Aorta (tissue), 5 donors: Measurements from ENCODE around the gene PWP1. TPM values are rescaled to one million over a fixed set of nuclear protein-coding genes. Genes with fewer than 3 reads are reported as not detected.

Source experiments
- ATAC-seq: fragments of 200-7000 bp; cut with Tn5 transposase; one replicate; pipeline ENCODE4 v1.9.1; 2022; ENCODE audit warnings: moderate library complexity; ENCODE audit not compliant: low FRiP score
- DNase-seq, 2 donors: peaks; one replicate each; pipeline ENCODE4 v3.0.0-alpha.2; 2020
- H3K27ac ChIP-seq, 2 donors: one replicate each; pipeline ENCODE4 v1.5.1; 2013; ENCODE audit warnings: low read length in 2 of 2, mild to moderate bottlenecking in 2 of 2, moderate library complexity in 2 of 2, control low read depth in 1 of 2, inconsistent platforms in 1 of 2, low read depth in 1 of 2
- H3K27me3 ChIP-seq, 2 donors: one replicate each; pipeline ENCODE4 v1.6.1; 2013; ENCODE audit warnings: control low read depth in 1 of 2, low read length in 1 of 2, mild to moderate bottlenecking in 1 of 2, moderate library complexity in 1 of 2; ENCODE audit not compliant: insufficient read depth in 2 of 2, control insufficient read depth in 1 of 2
- H3K36me3 ChIP-seq, 2 donors: one replicate each; pipeline ENCODE4 v1.6.1; 2013; ENCODE audit warnings: control low read depth in 1 of 2, low read length in 1 of 2, mild to moderate bottlenecking in 1 of 2; ENCODE audit not compliant: insufficient read depth in 2 of 2, control insufficient read depth in 1 of 2
- H3K4me1 ChIP-seq, 2 donors: one replicate each; pipeline ENCODE4 v1.6.1; 2013; ENCODE audit warnings: low read length in 2 of 2, control low read depth in 1 of 2, mild to moderate bottlenecking in 1 of 2, moderate library complexity in 1 of 2; ENCODE audit not compliant: insufficient read depth in 2 of 2, control insufficient read depth in 1 of 2
- H3K4me3 ChIP-seq, 2 donors: one replicate each; pipeline ENCODE4 v1.5.1; 2013; ENCODE audit warnings: low read length in 2 of 2, control low read depth in 1 of 2, mild to moderate bottlenecking in 1 of 2
- H3K9me3 ChIP-seq: one replicate; pipeline ENCODE4 v1.6.1; 2013; ENCODE audit warnings: mild to moderate bottlenecking, low read length; ENCODE audit not compliant: control insufficient read depth
- WGBS, 2 donors: extraction: QIAGEN DNeasy Blood & Tissue Kit; methylation state at CpG; one replicate each; pipeline ENCODE4 v1.1.7; 2013; 5-methylcytosine and 5-hydroxymethylcytosine counted together
- intact Hi-C, 2 donors: fragments of 100-400 bp; cut with DNase I; formaldehyde crosslinking; loops; one replicate each; pipeline versions ENCODE4 v1.14.2 to v1.15.0; 2022
- long read RNA-seq, 2 donors: library from polyadenylated mRNA; unstranded; transcript quantifications; one replicate each; pipeline ENCODE4 v2.0.0, GENCODE V29; 2020 to 2021
- polyA plus RNA-seq, 2 donors: library from polyadenylated mRNA; stranded (reverse); fragments of 200-250 nt; gene quantifications; one replicate each; pipeline ENCODE4 v1.2.3, GENCODE V29; 2013
- total RNA-seq, 2 donors: library from RNA; stranded (reverse); fragmentation: NEBNext Ultra II Directional; extraction: Animal tissue kit (Norgen Biotek cat#: 25700); gene quantifications; one replicate each; pipeline ENCODE4 v1.2.1, GENCODE V29; 2021
- donor health status: healthy with polysubstance abuse.
- donor health status: Bipolar disorder and iron deficiency.
- donor health status: DM: no; HTN: no; CAD: no.
- donor health status: DM: no; HTN: no; CAD: no.
- donor health status: DM: yes; HTN: yes; CAD: no.

The PWP1 gene
- total RNA-seq (10 to 100 TPM; 23.6 to 27.6 TPM), polyA plus RNA-seq (10 to 100 TPM; 23.3 to 40.1 TPM)
- long read RNA-seq, donor 1, transcript PWP1-201 (15 exons, 2,621 nt), result major isoform, 67 of 106 reads
- long read RNA-seq, donor 1, partial matches to known transcripts, result 28 of 106 reads
- long read RNA-seq, donor 1, other reads (novel, unspliced or antisense), result 11 of 106 reads
- long read RNA-seq, donor 2, transcript PWP1-201 (15 exons, 2,621 nt), result major isoform, 23 of 34 reads
- long read RNA-seq, donor 2, partial matches to known transcripts, result 6 of 34 reads
- long read RNA-seq, donor 2, other reads (novel, unspliced or antisense), result 5 of 34 reads

DNA sequence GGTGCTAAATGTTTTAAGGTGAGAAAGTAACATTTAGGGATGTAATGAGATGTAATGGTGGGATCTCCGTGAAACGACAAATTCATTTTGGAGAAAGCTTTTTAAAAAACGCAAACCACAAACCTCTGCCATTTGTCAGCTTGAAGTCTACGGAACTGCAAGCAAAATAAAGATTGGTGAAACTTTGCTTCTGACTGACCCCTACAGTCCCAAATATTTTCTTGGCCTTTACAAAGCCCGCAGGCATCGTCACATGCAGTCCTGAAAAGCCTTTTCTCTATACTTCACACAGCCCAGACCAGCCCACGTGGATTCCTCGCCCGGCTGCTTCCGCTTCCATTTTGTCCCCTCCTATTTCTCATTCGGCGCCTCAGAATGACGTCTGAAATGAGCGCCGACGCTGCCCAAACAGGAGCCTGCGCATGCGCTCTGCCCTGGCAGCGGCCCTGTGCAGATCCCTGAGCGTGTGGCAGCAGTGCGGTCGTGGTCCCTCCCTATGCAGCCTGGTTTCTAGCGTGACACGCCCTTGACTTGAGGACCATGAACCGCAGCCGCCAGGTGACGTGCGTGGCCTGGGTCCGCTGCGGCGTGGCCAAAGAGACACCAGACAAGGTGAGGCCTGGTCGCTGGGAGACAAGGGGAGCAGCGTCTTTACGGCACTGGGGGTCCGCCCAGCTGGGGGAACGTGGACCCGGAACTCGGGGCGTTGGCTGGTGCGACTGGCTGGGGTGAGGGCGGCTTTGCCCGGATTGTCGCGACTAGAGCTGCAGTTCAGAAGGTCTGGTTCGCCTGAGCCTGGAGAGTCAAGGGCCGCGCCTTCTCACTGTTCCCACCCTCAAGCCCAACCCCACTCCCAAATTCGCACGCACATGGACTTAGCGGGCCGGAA, at the start of gene PWP1:
Gene PWP1 (plus strand): TSS at position 440 of the 889 bp plus-strand sequence. CDS start 101 bp downstream, at position 541.
- DNase-seq, result peak; percentile 97 to 98
- Histone ChIP-seq H3K27ac (peak within 1 kb of the TSS in 1 of 2 donors; percentile 1), H3K27me3 (no peaks in the 10 kb centered on the region), H3K4me1 (no peaks in the 10 kb centered on the region), H3K9me3 (no peaks in the 10 kb centered on the region), H3K4me3 (peak within 1 kb of the TSS; percentile 77 to 83), H3K36me3 (peaks cover 0 to 2% of the 10 kb centered on the region in 2 donors)
- WGBS, 2 donors, result 0 to 1% methylated on average over 51 of the region's 51 CpGs
- intact Hi-C loops, result loop anchor here (2.0 to 5.0 kb wide), 2 partner anchors 72 to 75 kb away; partner anchors contain the start of gene PRDM4 (in 1 of the 2)
- ATAC-seq, result peak; percentile 98

DNA sequence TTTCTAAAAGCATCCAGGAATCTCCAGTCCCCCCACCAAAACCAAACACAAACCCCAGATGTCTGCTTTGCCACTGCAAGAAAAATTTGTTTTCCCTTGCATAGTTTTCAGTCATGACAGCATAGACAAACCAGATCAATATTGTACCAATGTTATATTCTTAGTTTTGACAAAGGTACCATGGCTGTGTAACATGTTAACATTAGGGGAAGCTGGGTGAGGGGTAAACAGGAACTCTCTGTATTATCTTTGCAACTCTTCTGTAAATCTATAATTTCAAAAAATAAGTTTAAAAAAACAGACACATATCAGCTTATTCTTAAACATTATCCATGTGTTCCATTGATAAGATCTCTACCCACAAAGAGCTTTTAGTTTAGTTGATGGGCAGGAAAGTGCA, 44.4 kb upstream of the PWP1 start:
- no peaks in the 10 kb centered on the region for H3K27me3 ChIP-seq
- intact Hi-C loops, result no loop called here
- H3K9me3 ChIP-seq, result no peaks in the 10 kb centered on the region
- no peak overlapping the region for H3K27ac ChIP-seq
- ATAC-seq (no peak), DNase-seq (no peak)
- no peaks in the 10 kb centered on the region for H3K36me3 ChIP-seq
- H3K4me1 ChIP-seq, result no peaks in the 10 kb centered on the region
- H3K4me3 ChIP-seq, result no peak overlapping the region

DNA sequence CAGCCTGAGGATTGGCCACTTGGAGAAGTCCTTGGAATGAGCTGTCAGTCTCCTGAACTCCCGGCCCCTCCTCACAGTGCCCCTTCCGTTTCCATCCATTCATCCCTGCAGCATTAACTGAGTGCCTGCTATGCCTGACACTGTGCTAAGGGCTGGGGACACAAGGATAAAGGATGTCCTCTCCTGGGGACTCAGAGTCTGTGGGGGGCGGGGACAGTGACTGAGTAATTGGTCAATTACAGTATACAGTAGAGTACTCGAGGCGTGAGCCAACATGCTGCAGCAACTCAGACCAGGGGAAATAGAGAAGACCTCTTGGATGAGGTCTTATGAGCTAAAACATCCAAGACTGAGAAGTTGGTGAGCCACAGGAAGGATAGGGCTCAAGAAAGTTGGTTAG, 43.4 kb upstream of the PWP1 start:
- no peaks in the 10 kb centered on the region for H3K36me3 ChIP-seq
- intact Hi-C loops, result no loop called here
- no peak for DNase-seq
- H3K27ac ChIP-seq, result no peak overlapping the region
- no peak for ATAC-seq
- H3K9me3 ChIP-seq, result no peaks in the 10 kb centered on the region
- H3K27me3 ChIP-seq, result no peaks in the 10 kb centered on the region
- WGBS, 2 donors, result 79 to 80% methylated on average over 5 of the region's 5 CpGs
- no peaks in the 10 kb centered on the region for H3K4me1 ChIP-seq
- no peak overlapping the region for H3K4me3 ChIP-seq

DNA sequence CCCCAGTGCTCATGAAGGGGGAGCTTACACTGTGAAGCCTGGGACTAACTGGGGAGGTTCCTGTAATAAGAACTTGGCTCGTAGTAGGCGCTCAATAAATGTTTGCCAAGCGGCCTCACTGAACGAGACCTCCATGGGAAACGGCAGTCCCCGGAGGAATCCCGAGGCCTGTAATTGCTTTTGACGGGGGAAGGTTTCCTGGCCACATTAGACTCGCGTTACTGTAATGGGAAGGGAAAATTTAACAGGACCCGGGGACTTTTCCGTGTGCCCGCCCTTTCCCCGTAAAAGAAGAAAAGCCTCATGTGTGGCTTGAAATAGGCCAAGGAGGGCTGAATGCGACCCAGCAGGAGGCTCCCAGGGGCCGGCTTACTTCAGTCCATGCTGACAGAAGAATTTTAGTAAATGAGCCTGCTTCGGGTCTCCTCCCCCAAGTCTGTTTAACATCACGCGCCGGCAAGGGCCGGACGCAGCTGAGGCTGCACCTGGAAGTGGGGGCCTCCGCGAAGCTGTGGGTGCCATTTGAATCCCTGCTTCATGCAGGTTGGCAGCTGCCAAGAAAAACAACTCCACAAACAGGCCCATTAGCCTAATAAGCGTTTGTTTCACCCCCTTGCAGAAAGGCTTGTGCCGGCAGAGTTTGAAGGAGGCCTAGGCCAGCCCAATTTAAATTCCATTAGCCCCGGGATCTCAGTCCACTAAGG, 39.8 kb upstream of the PWP1 start:
- intact Hi-C loops, result no loop called here
- ATAC-seq (peak; percentile 36), DNase-seq (no peak)
- 48 to 50% methylated on average over 27 of the region's 27 CpGs for WGBS, 2 donors
- H3K36me3 ChIP-seq, result no peaks in the 10 kb centered on the region
- H3K4me1 ChIP-seq, result no peaks in the 10 kb centered on the region
- no peak overlapping the region for H3K4me3 ChIP-seq
- no peaks in the 10 kb centered on the region for H3K27me3 ChIP-seq
- H3K27ac ChIP-seq, result no peak overlapping the region
- H3K9me3 ChIP-seq, result no peaks in the 10 kb centered on the region

DNA sequence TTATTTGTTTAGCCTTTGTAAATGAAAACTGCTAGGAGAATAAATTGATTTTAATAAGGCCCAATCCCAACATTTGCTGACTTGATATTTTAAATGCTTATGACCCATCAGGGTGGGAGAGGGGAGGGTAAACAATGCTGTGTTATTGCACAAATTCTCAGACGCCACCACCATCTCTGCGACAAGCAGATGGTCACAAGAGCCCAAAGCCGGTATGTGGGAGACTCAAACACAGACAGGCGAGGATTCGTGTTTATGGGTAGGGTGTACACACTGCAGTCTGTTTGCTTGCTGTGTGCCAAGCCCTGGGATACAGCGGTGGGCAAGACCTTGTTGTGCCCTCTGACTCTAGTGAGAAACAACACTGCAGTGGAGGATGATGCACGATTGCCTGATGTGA, 39.2 kb upstream of the PWP1 start:
- ATAC-seq (no peak), DNase-seq (no peak)
- 92 to 95% methylated on average over 7 of the region's 7 CpGs for WGBS, 2 donors
- intact Hi-C loops, result no loop called here
- Histone ChIP-seq H3K4me1 (no peaks in the 10 kb centered on the region), H3K27ac (no peak overlapping the region), H3K9me3 (no peaks in the 10 kb centered on the region), H3K27me3 (no peaks in the 10 kb centered on the region), H3K4me3 (no peak overlapping the region), H3K36me3 (no peaks in the 10 kb centered on the region)

DNA sequence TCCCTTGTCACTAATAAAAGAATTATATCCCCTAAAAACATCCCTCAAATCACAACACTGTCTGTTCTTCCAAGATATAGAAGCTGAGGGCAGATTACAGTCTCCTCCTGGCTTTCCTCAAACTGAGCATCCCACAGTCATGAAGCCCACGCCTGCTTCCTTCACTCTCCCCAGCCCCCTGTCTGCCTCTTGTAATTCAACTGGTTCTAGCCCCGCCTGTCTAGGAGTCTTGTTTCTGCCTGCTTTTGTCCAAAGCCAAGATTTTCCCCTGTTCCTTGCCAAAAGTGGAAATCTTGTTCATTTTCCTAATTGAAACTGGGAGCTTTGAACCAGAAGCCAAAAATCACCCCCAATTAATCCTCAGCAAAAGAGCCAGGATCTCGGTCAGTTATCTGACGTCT, 35.9 kb upstream of the PWP1 start:
- Histone ChIP-seq H3K9me3 (no peaks in the 10 kb centered on the region), H3K36me3 (no peaks in the 10 kb centered on the region), H3K27me3 (no peaks in the 10 kb centered on the region), H3K27ac (no peak overlapping the region), H3K4me3 (no peak overlapping the region), H3K4me1 (no peaks in the 10 kb centered on the region)
- ATAC-seq (no peak), DNase-seq (no peak)
- 33 to 53% methylated on average over 4 of the region's 4 CpGs for WGBS, 2 donors
- intact Hi-C loops, result no loop called here

DNA sequence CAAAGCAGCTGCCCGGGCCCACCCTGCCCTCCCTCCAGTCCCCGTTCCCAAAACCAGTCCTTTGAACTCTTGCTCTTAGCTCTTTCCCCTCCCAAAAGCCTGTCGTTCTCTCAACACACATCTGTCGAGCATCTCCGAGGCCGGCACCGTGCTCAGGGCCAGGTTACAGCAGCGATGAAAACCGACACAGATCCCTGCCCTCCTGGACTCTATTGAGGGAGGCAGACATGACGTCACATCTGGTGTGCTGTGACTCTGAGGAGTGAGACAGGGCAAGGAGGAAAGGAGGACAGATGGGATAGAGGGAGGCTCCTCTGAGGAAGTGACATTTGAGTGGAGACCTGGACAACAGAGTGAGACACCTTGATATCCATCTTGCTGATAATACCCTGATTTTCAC, 34.6 kb upstream of the PWP1 start:
- ATAC-seq (no peak), DNase-seq (no peak)
- Histone ChIP-seq H3K4me3 (no peak overlapping the region), H3K27me3 (no peaks in the 10 kb centered on the region), H3K27ac (no peak overlapping the region), H3K36me3 (no peaks in the 10 kb centered on the region), H3K9me3 (no peaks in the 10 kb centered on the region), H3K4me1 (no peaks in the 10 kb centered on the region)
- intact Hi-C loops, result no loop called here
- WGBS, 2 donors, result 69 to 77% methylated on average over 10 of the region's 10 CpGs

DNA sequence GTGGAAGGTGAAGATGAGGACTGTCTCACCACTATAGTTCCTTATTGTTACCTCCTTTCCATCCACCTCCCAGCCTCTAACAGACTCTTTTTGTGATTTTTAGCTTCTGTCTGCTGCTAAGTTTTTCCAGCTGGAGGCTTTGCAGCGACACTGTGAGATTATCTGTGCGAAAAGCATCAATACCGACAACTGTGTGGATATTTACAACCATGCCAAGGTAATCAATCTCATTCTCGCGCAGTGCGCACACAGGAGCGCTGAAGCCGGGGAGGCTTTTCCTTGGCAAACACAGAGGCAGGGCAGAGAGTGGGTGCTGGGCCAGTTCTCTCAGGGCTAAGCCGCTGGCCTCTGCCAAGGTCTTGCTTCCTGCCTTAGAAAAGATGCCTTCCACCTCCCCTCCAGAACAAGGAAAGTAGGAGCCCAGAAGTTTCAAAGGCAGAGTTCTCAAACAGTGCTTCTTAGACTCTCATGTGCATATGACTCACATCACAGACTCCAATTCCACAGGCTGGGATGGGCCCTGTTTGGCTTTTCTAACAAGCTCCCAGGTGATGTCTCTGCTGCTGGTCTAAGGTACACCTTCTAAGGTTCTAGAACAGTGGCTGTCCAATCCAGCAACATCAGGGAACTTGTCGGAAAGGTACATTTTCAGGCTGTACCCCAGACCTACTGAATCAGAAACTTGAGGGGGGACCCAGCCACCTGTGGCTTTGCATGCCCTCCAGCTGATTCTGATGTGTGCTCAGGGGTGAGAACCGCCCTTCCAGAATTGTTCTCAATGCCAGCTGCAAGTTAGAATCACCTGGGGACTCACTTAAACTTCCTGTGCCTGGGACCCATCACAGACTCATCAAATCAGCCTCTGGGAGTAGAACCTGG, 33.8 kb upstream of the PWP1 start:
- Histone ChIP-seq H3K4me1 (no peaks in the 10 kb centered on the region), H3K9me3 (no peaks in the 10 kb centered on the region), H3K36me3 (no peaks in the 10 kb centered on the region), H3K27me3 (no peaks in the 10 kb centered on the region), H3K4me3 (no peak overlapping the region), H3K27ac (no peak overlapping the region)
- intact Hi-C loops, result no loop called here
- 43 to 51% methylated on average over 11 of the region's 11 CpGs for WGBS, 2 donors
- ATAC-seq (no peak), DNase-seq (no peak)
